Neuron (in vitro differentiated cells): Measurements from ENCODE around the gene TEPSIN.

ENCODE experiments used
- H2AFZ ChIP-seq: one replicate; pipeline ENCODE4 v1.6.1; 2013; ENCODE audit warnings: low read depth, mild to moderate bottlenecking, inconsistent platforms, low read length, moderate library complexity
- H3K27me3 ChIP-seq: one replicate; pipeline ENCODE4 v1.6.1; 2013; ENCODE audit warnings: low read length; ENCODE audit not compliant: insufficient read depth
- H3K36me3 ChIP-seq: one replicate; pipeline ENCODE4 v1.6.1; 2013; ENCODE audit warnings: low read length; ENCODE audit not compliant: insufficient read depth
- H3K4me1 ChIP-seq: one replicate; pipeline ENCODE4 v1.6.1; 2013; ENCODE audit warnings: low read length; ENCODE audit not compliant: insufficient read depth
- H3K4me3 ChIP-seq: 2 replicates; pipeline ENCODE4 v1.5.1; 2013; ENCODE audit warnings: mild to moderate bottlenecking, low read length, moderate library complexity
- H3K9me3 ChIP-seq: one replicate; pipeline ENCODE4 v1.6.1; 2013; ENCODE audit warnings: low read length

TEPSIN gene

GRCh38 chr17:81179861-81180260 lies 59.0 kb downstream of the TEPSIN start:
- Histone ChIP-seq H2AFZ (no peak overlapping the region), H3K27me3 (no peaks in the 10 kb centered on the region), H3K4me1 (peaks cover 7% of the 10 kb centered on the region), H3K4me3 (no peak overlapping the region), H3K9me3 (no peaks in the 10 kb centered on the region), H3K36me3 (no peaks in the 10 kb centered on the region)

GRCh38 chr17:81179220-81179619 lies 59.6 kb downstream of the TEPSIN start:
- no peak overlapping the region for H2AFZ ChIP-seq
- H3K4me3 ChIP-seq, result no peak overlapping the region
- no peaks in the 10 kb centered on the region for H3K27me3 ChIP-seq
- peaks cover 2% of the 10 kb centered on the region for H3K4me1 ChIP-seq
- H3K36me3 ChIP-seq, result no peaks in the 10 kb centered on the region
- H3K9me3 ChIP-seq, result no peaks in the 10 kb centered on the region
